IPS DF 4.7 (cell line): ENCODE results near the gene ING1.

Experiments used
- DNase-seq: peaks from one replicate; pipeline ENCODE4 v3.0.0-alpha.2; 2013; ENCODE audit warnings: low spot score; ENCODE audit errors: extremely low read depth

The ING1 gene

GRCh38 chr13:110770678-110771077 lies 57.2 kb downstream of the ING1 start:
- no peak for DNase-seq

GRCh38 chr13:110771194-110771593 lies 57.7 kb downstream of the ING1 start:
- no peak for DNase-seq

GRCh38 chr13:110772091-110772984 lies 58.8 kb downstream of the ING1 start:
- no peak for DNase-seq
